GM12801 (cell line): ENCODE measurements around the gene MIDN.

ENCODE experiments used
- TF ChIP-seq, protein P1 (sequence below): IDR thresholded peaks from one replicate; pipeline ENCODE4 v1.5.1; 2011; ENCODE audit warnings: control low read depth; ENCODE audit not compliant: insufficient read length; ENCODE audit errors: extremely low read depth

MIDN gene

DNA sequence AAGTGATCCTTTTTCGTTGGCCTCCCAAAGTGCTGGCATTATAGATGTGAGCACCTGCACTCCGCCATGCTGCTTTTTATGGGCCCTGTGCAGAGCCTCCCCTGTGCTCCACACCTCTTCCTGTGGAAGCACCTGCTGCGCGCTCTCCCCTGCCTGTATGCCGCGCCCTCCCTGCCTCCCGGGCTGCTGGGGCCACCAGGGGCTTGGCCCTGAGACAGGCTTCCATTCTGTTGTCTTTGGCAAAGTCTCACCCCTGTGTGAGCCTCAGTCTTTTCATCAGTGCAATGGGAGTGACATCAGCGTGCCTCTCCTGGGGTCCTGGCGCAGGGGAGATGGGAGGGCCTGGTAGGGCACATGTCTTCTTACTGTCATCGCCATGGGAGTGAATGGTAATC lies 28.2 kb downstream of the MIDN start:
- TF ChIP-seq, protein P1, sequence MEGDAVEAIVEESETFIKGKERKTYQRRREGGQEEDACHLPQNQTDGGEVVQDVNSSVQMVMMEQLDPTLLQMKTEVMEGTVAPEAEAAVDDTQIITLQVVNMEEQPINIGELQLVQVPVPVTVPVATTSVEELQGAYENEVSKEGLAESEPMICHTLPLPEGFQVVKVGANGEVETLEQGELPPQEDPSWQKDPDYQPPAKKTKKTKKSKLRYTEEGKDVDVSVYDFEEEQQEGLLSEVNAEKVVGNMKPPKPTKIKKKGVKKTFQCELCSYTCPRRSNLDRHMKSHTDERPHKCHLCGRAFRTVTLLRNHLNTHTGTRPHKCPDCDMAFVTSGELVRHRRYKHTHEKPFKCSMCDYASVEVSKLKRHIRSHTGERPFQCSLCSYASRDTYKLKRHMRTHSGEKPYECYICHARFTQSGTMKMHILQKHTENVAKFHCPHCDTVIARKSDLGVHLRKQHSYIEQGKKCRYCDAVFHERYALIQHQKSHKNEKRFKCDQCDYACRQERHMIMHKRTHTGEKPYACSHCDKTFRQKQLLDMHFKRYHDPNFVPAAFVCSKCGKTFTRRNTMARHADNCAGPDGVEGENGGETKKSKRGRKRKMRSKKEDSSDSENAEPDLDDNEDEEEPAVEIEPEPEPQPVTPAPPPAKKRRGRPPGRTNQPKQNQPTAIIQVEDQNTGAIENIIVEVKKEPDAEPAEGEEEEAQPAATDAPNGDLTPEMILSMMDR = no peak

DNA sequence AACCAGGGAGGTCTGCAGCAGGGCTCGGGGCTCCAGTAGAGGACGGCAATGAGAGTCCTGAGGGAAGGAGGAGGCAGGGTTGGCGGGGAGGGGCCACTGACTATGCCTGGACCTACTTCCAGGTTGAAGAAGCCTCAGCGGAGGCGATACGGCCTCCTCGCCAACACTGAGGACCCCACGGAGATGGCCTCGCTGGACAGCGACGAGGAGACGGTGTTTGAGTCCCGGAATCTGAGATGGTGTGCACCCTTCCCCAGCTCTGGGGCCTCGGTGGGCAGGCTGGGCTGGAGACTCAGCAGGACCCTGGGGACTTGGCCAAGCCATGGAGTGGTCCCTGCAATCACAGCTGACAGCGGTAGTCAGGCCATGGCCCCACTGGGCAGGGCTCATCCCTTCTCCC lies 28.7 kb downstream of the MIDN start:
- TF ChIP-seq, protein P1 = no peak

DNA sequence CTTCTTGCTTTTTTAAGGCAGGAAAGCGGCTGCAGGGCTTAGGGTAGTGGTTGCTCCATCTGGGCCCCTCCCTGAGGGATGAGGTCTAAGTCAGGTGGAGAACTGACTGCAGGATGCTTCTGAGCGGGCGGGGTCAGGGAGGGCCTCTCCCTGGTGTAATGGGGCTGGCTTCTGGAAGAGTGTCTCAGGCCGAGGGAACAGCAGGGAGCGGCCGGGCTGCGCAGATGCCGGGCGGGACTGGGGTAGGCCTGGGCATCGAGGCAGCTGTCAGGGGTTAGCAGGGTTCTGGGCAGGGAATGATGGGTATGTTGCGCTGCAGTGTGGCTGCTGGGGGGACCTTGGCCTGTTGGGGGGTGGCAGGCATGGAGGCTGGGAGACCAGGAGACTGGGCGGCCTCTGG lies 29.7 kb downstream of the MIDN start:
- TF ChIP-seq, protein P1 = no peak

DNA sequence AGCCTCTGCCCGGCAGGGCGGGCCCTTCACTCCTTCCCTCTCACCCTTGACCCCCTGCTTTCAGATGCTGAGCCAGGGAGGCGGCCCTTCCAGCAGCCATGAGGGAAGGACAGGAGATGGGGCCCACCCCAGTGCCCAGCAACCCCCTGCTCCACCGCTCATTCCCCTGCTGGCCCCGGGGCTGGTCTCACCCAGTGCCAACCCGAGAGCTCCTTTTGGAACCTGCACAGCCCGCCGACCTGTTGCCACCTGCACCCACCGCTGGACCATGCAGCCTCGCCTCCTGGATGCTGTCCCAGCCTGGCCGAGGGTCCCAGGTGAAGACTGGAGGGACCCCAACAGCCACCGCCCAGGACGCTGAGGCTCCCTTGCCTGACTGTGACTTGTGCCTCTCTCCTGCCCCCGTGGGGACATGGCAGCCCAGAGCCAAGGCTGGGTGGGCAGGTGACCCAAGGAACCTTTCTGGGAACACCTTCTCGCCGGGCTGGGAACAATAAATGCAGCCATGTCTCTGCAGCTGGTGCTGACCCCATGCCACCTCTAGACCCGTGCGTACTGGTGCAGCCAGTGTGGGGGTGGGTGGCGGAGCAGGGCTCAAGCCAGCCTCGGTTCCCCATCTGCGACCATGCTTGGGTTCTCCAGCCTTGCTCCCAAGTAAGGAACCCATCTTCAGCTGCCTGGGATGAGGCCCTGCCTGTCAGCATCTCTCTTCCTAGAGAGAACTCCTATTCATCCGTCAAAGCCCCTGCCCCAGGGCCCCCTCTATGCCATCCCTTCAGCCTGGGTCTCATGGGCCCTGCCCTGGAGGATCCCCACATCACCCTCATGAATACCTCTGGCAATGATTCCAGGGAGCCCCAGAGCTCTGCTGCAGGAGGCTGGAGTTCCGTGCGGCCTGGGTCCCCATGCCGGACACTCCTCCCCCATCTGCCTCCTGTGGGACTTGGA lies 30.6 kb downstream of the MIDN start:
- TF ChIP-seq, protein P1 = no peak

DNA sequence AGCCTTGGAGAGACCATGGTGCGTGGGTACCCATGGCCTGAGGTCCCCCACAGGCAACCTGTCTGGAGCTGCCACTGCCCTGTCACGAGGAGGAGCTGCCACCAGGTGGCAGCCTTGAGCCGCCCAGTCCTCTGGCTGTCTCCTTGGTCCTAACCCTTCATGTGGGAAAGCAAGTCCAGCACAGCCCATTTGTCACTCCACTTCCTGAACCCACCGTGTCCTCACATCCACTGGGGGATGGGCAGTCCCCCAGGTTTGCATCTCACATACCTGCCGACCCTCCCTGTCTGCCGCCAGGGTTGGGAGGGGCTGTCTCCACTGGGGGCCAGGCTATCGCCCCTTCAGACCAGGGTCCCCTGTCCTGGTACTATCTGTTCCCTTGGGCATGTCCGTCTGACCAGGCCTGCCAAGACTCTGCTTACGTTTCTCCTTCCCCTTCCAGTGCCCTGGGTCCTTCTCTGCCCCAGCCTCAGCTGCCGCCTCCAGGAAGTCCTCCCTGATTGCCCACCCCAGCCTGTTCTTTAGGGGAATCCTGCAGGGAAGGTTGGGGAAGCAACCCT lies 31.5 kb downstream of the MIDN start:
- TF ChIP-seq, protein P1 = no peak

DNA sequence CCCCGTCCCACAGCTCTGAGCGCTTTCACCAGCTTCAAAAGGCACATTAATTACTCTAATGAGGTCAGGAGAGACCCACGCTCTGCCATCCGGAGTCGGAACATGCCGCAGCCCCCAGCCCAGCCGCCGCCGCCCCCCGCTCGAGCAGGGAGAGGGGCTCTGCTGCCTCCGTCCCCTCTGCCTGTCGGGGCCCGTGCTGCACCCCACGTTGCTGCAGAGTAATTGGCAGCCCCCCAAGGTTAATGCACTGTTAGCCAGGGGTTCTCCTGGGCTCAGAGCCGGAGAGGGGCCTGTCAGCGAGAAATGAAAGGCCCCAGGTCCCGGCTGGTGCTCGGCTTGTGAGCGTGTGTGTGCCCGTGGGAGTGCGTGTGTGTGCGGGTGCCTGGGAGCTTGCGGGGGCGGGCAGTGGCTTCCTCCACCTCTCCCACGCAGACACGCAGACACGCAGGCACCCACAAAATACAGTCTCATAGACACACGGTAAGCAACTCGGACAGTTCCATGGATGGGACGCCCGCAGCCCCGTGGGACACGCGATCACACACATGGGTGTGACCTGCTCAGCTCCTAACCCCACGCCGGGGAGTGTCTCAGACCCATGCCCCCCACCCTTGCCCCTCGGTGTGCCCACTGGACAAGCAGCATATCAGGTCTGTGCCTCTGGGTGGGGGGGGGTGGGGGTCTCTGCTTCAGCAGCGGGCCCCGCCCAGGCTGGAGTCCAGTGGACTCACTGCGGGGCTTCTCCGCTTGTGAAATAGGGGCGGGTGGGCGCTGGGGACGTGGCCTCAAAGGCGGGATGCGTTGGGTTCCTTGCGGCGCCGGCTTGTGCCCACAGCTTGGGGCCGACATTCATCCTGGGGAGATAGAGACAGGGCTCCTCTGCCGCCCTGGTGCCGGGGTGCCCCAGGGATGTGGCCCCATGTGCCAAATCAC lies 32.5 kb downstream of the MIDN start:
- TF ChIP-seq, protein P1 = no peak

DNA sequence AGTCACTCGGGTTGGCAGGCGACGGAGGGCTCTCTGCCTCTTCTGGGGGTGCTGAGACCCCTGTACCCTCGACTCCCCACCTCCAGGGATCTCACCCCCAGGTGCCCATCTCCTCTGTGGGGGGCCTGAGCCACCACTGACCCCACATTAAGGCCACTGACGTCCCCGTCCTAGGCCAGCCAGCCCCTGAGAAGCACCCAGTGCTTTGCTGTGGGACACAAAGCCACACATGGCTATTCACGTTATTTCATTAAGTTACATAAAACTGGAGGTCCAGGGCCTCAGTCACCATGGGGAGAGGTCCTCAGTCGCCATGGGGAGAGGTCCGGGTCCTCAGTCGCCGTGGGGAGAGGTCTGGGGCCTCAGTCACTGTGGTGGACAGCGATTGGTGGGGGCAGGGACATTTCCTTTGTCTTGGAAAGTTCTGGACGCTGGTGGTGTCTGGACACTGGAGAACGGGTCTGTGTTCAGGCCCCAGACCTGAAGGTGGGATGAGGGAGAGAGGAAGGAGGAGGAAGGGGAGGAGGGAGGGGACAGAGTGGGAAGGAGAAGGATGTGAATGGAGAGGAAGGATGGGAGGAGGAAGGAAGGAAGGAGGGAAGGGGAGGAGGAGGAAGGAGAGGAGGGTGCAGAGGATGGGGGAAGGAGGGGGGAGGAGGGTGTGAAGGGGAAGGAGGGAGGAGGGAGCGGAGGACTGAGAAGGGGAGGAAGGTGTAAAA lies 33.3 kb downstream of the MIDN start:
- TF ChIP-seq, protein P1 = no peak
